Measurements from ENCODE around the gene SH2D3C. TPM values are rescaled to one million over a fixed set of nuclear protein-coding genes. Genes with fewer than 3 reads are reported as not detected.

Gene SH2D3C
- total and polyA plus RNA-seq, 9 of the 15 experiments (the other 6 are each of a cell fraction or from before 2014, with no cell fraction given), result 0.03 to 1.2 (median 0.22) TPM; not detected in 1

DNA sequence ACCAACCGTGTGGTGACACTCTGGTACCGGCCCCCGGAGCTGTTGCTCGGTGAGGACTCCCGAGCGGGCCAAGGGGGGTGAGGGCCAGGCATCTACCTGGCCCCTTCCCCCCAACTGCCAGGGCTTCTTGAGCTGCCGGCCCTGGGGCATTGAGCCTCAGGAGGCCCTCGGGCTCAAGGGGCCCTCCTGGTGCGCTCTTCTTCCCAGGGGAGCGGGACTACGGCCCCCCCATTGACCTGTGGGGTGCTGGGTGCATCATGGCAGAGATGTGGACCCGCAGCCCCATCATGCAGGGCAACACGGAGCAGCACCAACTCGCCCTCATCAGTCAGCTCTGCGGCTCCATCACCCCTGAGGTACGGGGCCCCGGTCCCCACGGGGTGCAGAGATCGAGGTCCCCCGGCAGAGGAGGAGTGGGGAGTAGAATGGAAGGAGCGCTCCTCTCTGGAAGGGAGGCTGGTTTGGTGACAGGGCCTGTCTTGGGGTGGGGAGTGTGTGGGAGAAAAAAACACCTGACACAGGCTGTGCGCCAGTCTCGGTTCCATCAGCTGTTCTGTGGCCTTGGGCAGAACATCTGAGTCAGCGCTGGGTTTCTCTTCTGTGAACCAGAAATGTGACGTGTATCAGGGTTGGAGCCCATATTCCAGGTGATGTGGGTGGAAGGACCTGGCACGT is 10.0 kb upstream of the SH2D3C start:
- peaks cover 29% of the 10 kb centered on the region for H4K20me1 ChIP-seq (replicated peaks; ENCODE audit: control insufficient read depth, insufficient read depth, low read length)
- H3K27me3 ChIP-seq (ENCODE audit: control insufficient read depth in 2 of 2, insufficient read depth in 2 of 2, low read length in 2 of 2), result no peaks in the 10 kb centered on the region
- WGBS (ENCODE audit: insufficient coverage, low coverage, missing lambda C conversion rate), result 89% methylated on average over 21 of the region's 26 CpGs
- no peaks in the 10 kb centered on the region for H3K9me3 ChIP-seq (replicated peaks; ENCODE audit: control insufficient read depth, insufficient read depth, low read depth, low read length)
- peak overlapping the region in 1 of 2 experiments; percentile 8; a peak in 1 of 4 replicates for H3K9ac ChIP-seq (ENCODE audit: insufficient read depth in 1 of 2, low read depth in 2 of 2, low read length in 2 of 2)
- ATAC-seq (no peak), DNase-seq (ENCODE audit: extremely low read depth in 1 of 4, low spot score in 3 of 4) (no peak), FAIRE-seq (no peak)
- H3K4me3 ChIP-seq, result no peak overlapping the region
- H3K4me1 ChIP-seq (replicated peaks in 1 of 2; ENCODE audit: control insufficient read depth in 2 of 2, insufficient read depth in 2 of 2, low read length in 2 of 2), result peaks cover 7 to 37% of the 10 kb centered on the region in 2 experiments; a peak in 4 of 5 replicates
- BruUV-seq (replicated peaks), result no TSS peak
- H2AFZ ChIP-seq (ENCODE audit: low read depth, low read length), result no peak overlapping the region
- ChIA-PET CTCF (ENCODE audit: low intra/inter-chr PET ratio) (interaction anchor here (0.6 to 4.0 kb wide), 2 partner anchors 81 to 295 kb away, joined by 3 to 34 read pairs; no protein-coding TSS in a partner anchor), POLR2A (interaction anchor here (0.6 to 1.1 kb wide), 5 partner anchors 8 to 30 kb away, joined by 3 to 6 read pairs (median 3); no protein-coding TSS in a partner anchor)
- intact Hi-C loops (cut with micrococcal nuclease) (no loop called here), in situ Hi-C loops (cut with MboI) (no loop called here)
- H3K27ac ChIP-seq (ENCODE audit: extremely low read depth, low read depth, low read length), result no peak overlapping the region
- no peak overlapping the region for H3K4me2 ChIP-seq (ENCODE audit: insufficient read depth, low read length)
- H3K9me1 ChIP-seq (ENCODE audit: control insufficient read depth, insufficient read depth, low read length), result no peaks in the 10 kb centered on the region
- peaks cover 65% of the 10 kb centered on the region for H3K36me3 ChIP-seq (ENCODE audit: control insufficient read depth, insufficient read depth, low read length)
- H3K79me2 ChIP-seq (ENCODE audit: control insufficient read depth, insufficient read depth, low read length), result peaks cover 45% of the 10 kb centered on the region
- TF ChIP-seq CCAR2 (IDR thresholded peaks at IDR 0.05; ENCODE audit: low read depth, low read length), result no peak
- TF ChIP-seq POLR2G (IDR thresholded peaks at IDR 0.05; ENCODE audit: low read depth, low read length), result peak; percentile 69
- 0 out of 2 replicates have a peak, but pooled peaks have one; percentile 26 for TF ChIP-seq POLR2A (conservative IDR thresholded peaks at IDR 0.05)
- TF ChIP-seq RBFOX2 (IDR thresholded peaks at IDR 0.05; ENCODE audit: low read depth, low read length), result peak; percentile 81

DNA sequence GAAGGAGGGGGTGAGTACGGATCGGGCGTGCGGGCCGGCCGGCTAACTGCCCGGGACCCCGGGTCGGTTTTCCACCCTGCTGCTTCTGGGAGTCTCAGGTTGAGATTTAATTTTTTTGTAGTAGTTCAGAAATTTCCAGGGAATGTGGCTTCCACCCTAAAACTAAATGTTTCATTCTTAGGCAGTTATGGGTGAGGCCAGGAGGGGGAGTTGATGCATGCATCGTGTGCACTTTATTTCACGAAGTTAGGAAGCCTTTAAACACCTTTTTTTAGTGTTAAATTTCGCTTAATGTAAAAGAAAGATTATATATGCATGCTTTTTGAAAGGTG is 8.3 kb upstream of the SH2D3C start:
- H3K4me3 ChIP-seq, result peak overlapping the region; percentile 99
- H3K9me1 ChIP-seq (ENCODE audit: control insufficient read depth, insufficient read depth, low read length), result no peaks in the 10 kb centered on the region
- DNase-seq (ENCODE audit: extremely low read depth in 1 of 4, low spot score in 3 of 4) (no peak), ATAC-seq (peak; percentile 2; the same call in 2 of the 3 replicates), FAIRE-seq (no peak)
- ChIA-PET POLR2A (no interaction called here), CTCF (ENCODE audit: low intra/inter-chr PET ratio) (interaction anchor here (4.0 to 4.8 kb wide), 2 partner anchors 52 to 83 kb away, joined by 34 to 46 read pairs; partner anchors contain the start of gene TOR2A)
- H3K79me2 ChIP-seq (ENCODE audit: control insufficient read depth, insufficient read depth, low read length), result peaks cover 45% of the 10 kb centered on the region
- in situ Hi-C loops (cut with MboI), result no loop called here
- peak overlapping the region; percentile 90 to 96 for H3K9ac ChIP-seq (ENCODE audit: insufficient read depth in 1 of 2, low read depth in 2 of 2, low read length in 2 of 2)
- peaks cover 7 to 36% of the 10 kb centered on the region in 2 experiments; a peak in 4 of 5 replicates for H3K4me1 ChIP-seq (replicated peaks in 1 of 2; ENCODE audit: control insufficient read depth in 2 of 2, insufficient read depth in 2 of 2, low read length in 2 of 2)
- peaks cover 29% of the 10 kb centered on the region for H4K20me1 ChIP-seq (replicated peaks; ENCODE audit: control insufficient read depth, insufficient read depth, low read length)
- H2AFZ ChIP-seq (ENCODE audit: low read depth, low read length), result no peak overlapping the region
- 0% methylated on average over 12 of the region's 12 CpGs for WGBS (ENCODE audit: insufficient coverage, low coverage, missing lambda C conversion rate)
- no peaks in the 10 kb centered on the region for H3K9me3 ChIP-seq (replicated peaks; ENCODE audit: control insufficient read depth, insufficient read depth, low read depth, low read length)
- H3K27me3 ChIP-seq (ENCODE audit: control insufficient read depth in 2 of 2, insufficient read depth in 2 of 2, low read length in 2 of 2), result no peaks in the 10 kb centered on the region
- peaks cover 49% of the 10 kb centered on the region for H3K36me3 ChIP-seq (ENCODE audit: control insufficient read depth, insufficient read depth, low read length)
- peak overlapping the region; percentile 77 for H3K4me2 ChIP-seq (ENCODE audit: insufficient read depth, low read length)
- intact Hi-C loops (cut with micrococcal nuclease), result no loop called here
- peak overlapping the region; percentile 93 for H3K27ac ChIP-seq (ENCODE audit: extremely low read depth, low read depth, low read length)
- BruUV-seq (replicated peaks), result no TSS peak
- no peak for TF ChIP-seq ZNF3 (CRISPR knock-in tag; IDR thresholded peaks at IDR 0.05)
- TF ChIP-seq KLF16 (IDR thresholded peaks at IDR 0.05), result no peak
- TF ChIP-seq MTF1 (CRISPR knock-in tag; IDR thresholded peaks at IDR 0.05; ENCODE audit: borderline replicate concordance), result no peak
- TF ChIP-seq FOS (IDR thresholded peaks at IDR 0.05; ENCODE audit: extremely low read depth, insufficient read length), result no peak
- TF ChIP-seq PBX2 (CRISPR knock-in tag; IDR thresholded peaks at IDR 0.05; ENCODE audit: low read depth), result no peak
- peak; percentile 1; the same call in 1 of the 2 replicates for TF ChIP-seq PBX2 (tag; conservative IDR thresholded peaks at IDR 0.05; ENCODE audit: low read depth)
- no peak for TF ChIP-seq ZNF584 (CRISPR knock-in tag; IDR thresholded peaks at IDR 0.05; ENCODE audit: low read depth)
- TF ChIP-seq SMC3 (conservative IDR thresholded peaks at IDR 0.05; ENCODE audit: insufficient read depth, low read depth, low read length), result 0 out of 2 replicates have a peak, but pooled peaks have one; percentile 3

Measured in K562 (cell line).